Stomach (tissue), 19 donors: ENCODE measurements around the gene RPL27. TPM values are rescaled to one million over a fixed set of nuclear protein-coding genes. Genes with fewer than 3 reads are reported as not detected.
A peak's percentile ranks its signal among the peaks of the same experiment; 100 is the strongest.

ENCODE experiments used
- DNase-seq, 2 donors: peaks; one replicate each; pipeline versions ENCODE4 v3.0.0 to v3.0.0-alpha.2; 2013 to 2019
- H3K27ac ChIP-seq, 5 donors: fragments of 200-600 bp in 4 of 5; sonication (generic) in 4 of 5; one replicate each; pipeline ENCODE4 v1.5.1; 2013 to 2019; ENCODE audit warnings: mild to moderate bottlenecking in 1 of 5, moderate library complexity in 1 of 5
- H3K27me3 ChIP-seq, 3 donors: fragments of 200-600 bp; sonication (generic); one replicate each; pipeline ENCODE4 v1.5.1; 2017 to 2019; ENCODE audit warnings: mixed run types in 1 of 3
- H3K36me3 ChIP-seq, 4 donors: fragments of 200-600 bp; sonication (generic); 1 replicate in 3 of 4; 2 replicates in 1 of 4; pipeline ENCODE4 v1.5.1; 2016 to 2019
- H3K4me1 ChIP-seq, 4 donors: fragments of 200-600 bp; sonication (generic); one replicate each; pipeline ENCODE4 v1.5.1; 2016 to 2019
- H3K4me3 ChIP-seq, 4 donors: fragments of 200-600 bp; sonication (generic) in 3 of 4; one replicate each; pipeline ENCODE4 v1.5.1; 2016 to 2019; ENCODE audit warnings: mild to moderate bottlenecking in 1 of 4
- H3K9me3 ChIP-seq, 4 donors: fragments of 200-600 bp; sonication (generic); one replicate each; pipeline ENCODE4 v1.5.1; 2016 to 2019
- EP300 ChIP-seq: sonication (generic); formaldehyde crosslinking; IDR thresholded peaks from one replicate; pipeline ENCODE4 v1.6.1; 2017; ENCODE audit warnings: antibody characterized with exemption
- POLR2A ChIP-seq, 4 donors: fragments of 450-650 bp; IDR thresholded peaks; one replicate each; pipeline ENCODE4 v1.6.1; 2016; ENCODE audit warnings: antibody characterized with exemption in 4 of 4, control low read depth in 2 of 4, mild to moderate bottlenecking in 1 of 4, moderate library complexity in 1 of 4
- POLR2AphosphoS5 ChIP-seq, 3 donors: sonication (generic); formaldehyde crosslinking; IDR thresholded peaks; one replicate each; pipeline ENCODE4 v1.6.1; 2016; ENCODE audit warnings: antibody characterized with exemption in 3 of 3
- WGBS, 5 donors: extraction: QIAGEN DNeasy Blood & Tissue Kit in 3 of 5; methylation state at CpG; one replicate each; pipeline versions ENCODE4 v1.1.5 to v1.1.7; 2013 to 2018; 5-methylcytosine and 5-hydroxymethylcytosine counted together
- intact Hi-C: fragments of 100-400 bp; cut with DNase I; formaldehyde crosslinking; loops from one replicate; pipeline ENCODE4 v1.15.1; 2023; ENCODE audit warnings: low total_unique reads
- long read RNA-seq, 10 donors: transcript quantifications; one replicate each; lab custom pipeline, GENCODE V29; 2026
- polyA plus RNA-seq, 3 donors: library from polyadenylated mRNA; stranded (reverse); fragments of 200-250 nt; gene quantifications; one replicate each; pipeline ENCODE4 v1.2.3, GENCODE V29; 2013
- total RNA-seq, 5 donors: library from RNA; depleted of rRNA; stranded (reverse); fragments of >200 nt; gene quantifications; one replicate each; pipeline versions ENCODE4 v1.1.0 to v1.2.3, GENCODE V29; 2014 to 2016
- TF ChIP-seq, protein P1 (sequence below), 7 experiments: fragments of 450-650 bp in 4 of 7; fragments of 200-600 bp in 3 of 7; sonication (generic) in 3 of 7; IDR thresholded peaks; one replicate each; pipeline ENCODE4 v1.5.1; 2016 to 2019; ENCODE audit warnings: antibody characterized with exemption in 7 of 7, control low read depth in 2 of 7, mild to moderate bottlenecking in 1 of 7
- donor health status: healthy with polysubstance abuse.
- donor health status: Bipolar disorder and iron deficiency.
- donor health status: healthy.

RPL27 gene
- total RNA-seq, result 1,000 to 10,000 TPM in 3 of 5 donors, 100 to 1,000 TPM in 2; 251 to 1,639 (median 1,099) TPM
- polyA plus RNA-seq, result 1,000 to 10,000 TPM; 2,693 to 4,199 (median 4,058) TPM
- long read RNA-seq, donor 1, transcript RPL27-206 (4 exons, 730 nt), result minor isoform, 152 of 432 reads
- long read RNA-seq, donor 1, transcript RPL27-208 (3 exons, 1,872 nt), result minor isoform, 39 of 432 reads
- long read RNA-seq, donor 1, transcript RPL27-201 (5 exons, 505 nt), result major isoform, 219 of 432 reads
- long read RNA-seq, donor 1, partial matches to known transcripts, result 19 of 432 reads
- long read RNA-seq, donor 1, other reads (novel, unspliced or antisense), result 0 of 432 reads
- long read RNA-seq, donor 2, transcript RPL27-208 (3 exons, 1,872 nt), result minor isoform, 32 of 504 reads
- long read RNA-seq, donor 2, transcript RPL27-201 (5 exons, 505 nt), result major isoform, 242 of 504 reads
- long read RNA-seq, donor 2, transcript RPL27-206 (4 exons, 730 nt), result minor isoform, 199 of 504 reads
- long read RNA-seq, donor 2, partial matches to known transcripts, result 29 of 504 reads
- long read RNA-seq, donor 2, other reads (novel, unspliced or antisense), result 0 of 504 reads
- long read RNA-seq, donor 3, transcript RPL27-206 (4 exons, 730 nt), result major isoform, 442 of 1,055 reads
- long read RNA-seq, donor 3, transcript RPL27-208 (3 exons, 1,872 nt), result minor isoform, 77 of 1,055 reads
- long read RNA-seq, donor 3, transcript RPL27-201 (5 exons, 505 nt), result minor isoform, 417 of 1,055 reads
- long read RNA-seq, donor 3, partial matches to known transcripts, result 114 of 1,055 reads
- long read RNA-seq, donor 3, other reads (novel, unspliced or antisense), result 0 of 1,055 reads
- long read RNA-seq, donor 4, transcript RPL27-201 (5 exons, 505 nt), result major isoform, 62 of 129 reads
- long read RNA-seq, donor 4, transcript RPL27-206 (4 exons, 730 nt), result minor isoform, 57 of 129 reads
- long read RNA-seq, donor 4, transcript RPL27-208 (3 exons, 1,872 nt), result minor isoform, 10 of 129 reads
- long read RNA-seq, donor 4, partial matches to known transcripts, result 0 of 129 reads
- long read RNA-seq, donor 4, other reads (novel, unspliced or antisense), result 0 of 129 reads
- long read RNA-seq, donor 5, transcript RPL27-206 (4 exons, 730 nt), result minor isoform, 471 of 1,184 reads
- long read RNA-seq, donor 5, transcript RPL27-204 (4 exons, 318 nt), result minor isoform, 5 of 1,184 reads
- long read RNA-seq, donor 5, transcript RPL27-208 (3 exons, 1,872 nt), result minor isoform, 65 of 1,184 reads
- long read RNA-seq, donor 5, transcript RPL27-201 (5 exons, 505 nt), result major isoform, 539 of 1,184 reads
- long read RNA-seq, donor 5, partial matches to known transcripts, result 103 of 1,184 reads
- long read RNA-seq, donor 5, other reads (novel, unspliced or antisense), result 0 of 1,184 reads
- long read RNA-seq, donor 6, transcript RPL27-204 (4 exons, 318 nt), result minor isoform, 7 of 1,740 reads
- long read RNA-seq, donor 6, transcript RPL27-208 (3 exons, 1,872 nt), result minor isoform, 101 of 1,740 reads
- long read RNA-seq, donor 6, transcript RPL27-201 (5 exons, 505 nt), result major isoform, 914 of 1,740 reads
- long read RNA-seq, donor 6, transcript RPL27-206 (4 exons, 730 nt), result minor isoform, 579 of 1,740 reads
- long read RNA-seq, donor 6, partial matches to known transcripts, result 131 of 1,740 reads
- long read RNA-seq, donor 6, other reads (novel, unspliced or antisense), result 7 of 1,740 reads
- long read RNA-seq, donor 7, transcript RPL27-206 (4 exons, 730 nt), result minor isoform, 735 of 1,840 reads
- long read RNA-seq, donor 7, transcript RPL27-201 (5 exons, 505 nt), result major isoform, 787 of 1,840 reads
- long read RNA-seq, donor 7, transcript RPL27-204 (4 exons, 318 nt), result minor isoform, 11 of 1,840 reads
- long read RNA-seq, donor 7, transcript RPL27-208 (3 exons, 1,872 nt), result minor isoform, 164 of 1,840 reads
- long read RNA-seq, donor 7, partial matches to known transcripts, result 137 of 1,840 reads
- long read RNA-seq, donor 7, other reads (novel, unspliced or antisense), result 5 of 1,840 reads
- long read RNA-seq, donor 8, transcript RPL27-201 (5 exons, 505 nt), result minor isoform, 684 of 1,624 reads
- long read RNA-seq, donor 8, transcript RPL27-206 (4 exons, 730 nt), result major isoform, 706 of 1,624 reads
- long read RNA-seq, donor 8, transcript RPL27-208 (3 exons, 1,872 nt), result minor isoform, 113 of 1,624 reads
- long read RNA-seq, donor 8, partial matches to known transcripts, result 117 of 1,624 reads
- long read RNA-seq, donor 8, other reads (novel, unspliced or antisense), result 0 of 1,624 reads
- long read RNA-seq, donor 9, transcript RPL27-206 (4 exons, 730 nt), result minor isoform, 587 of 1,626 reads
- long read RNA-seq, donor 9, transcript RPL27-204 (4 exons, 318 nt), result minor isoform, 7 of 1,626 reads
- long read RNA-seq, donor 9, transcript RPL27-208 (3 exons, 1,872 nt), result minor isoform, 167 of 1,626 reads
- long read RNA-seq, donor 9, transcript RPL27-201 (5 exons, 505 nt), result major isoform, 625 of 1,626 reads
- long read RNA-seq, donor 9, partial matches to known transcripts, result 232 of 1,626 reads
- long read RNA-seq, donor 9, other reads (novel, unspliced or antisense), result 5 of 1,626 reads
- long read RNA-seq, donor 10, transcript RPL27-208 (3 exons, 1,872 nt), result minor isoform, 31 of 645 reads
- long read RNA-seq, donor 10, transcript RPL27-201 (5 exons, 505 nt), result major isoform, 283 of 645 reads
- long read RNA-seq, donor 10, transcript RPL27-206 (4 exons, 730 nt), result minor isoform, 269 of 645 reads
- long read RNA-seq, donor 10, partial matches to known transcripts, result 60 of 645 reads
- long read RNA-seq, donor 10, other reads (novel, unspliced or antisense), result 0 of 645 reads

DNA sequence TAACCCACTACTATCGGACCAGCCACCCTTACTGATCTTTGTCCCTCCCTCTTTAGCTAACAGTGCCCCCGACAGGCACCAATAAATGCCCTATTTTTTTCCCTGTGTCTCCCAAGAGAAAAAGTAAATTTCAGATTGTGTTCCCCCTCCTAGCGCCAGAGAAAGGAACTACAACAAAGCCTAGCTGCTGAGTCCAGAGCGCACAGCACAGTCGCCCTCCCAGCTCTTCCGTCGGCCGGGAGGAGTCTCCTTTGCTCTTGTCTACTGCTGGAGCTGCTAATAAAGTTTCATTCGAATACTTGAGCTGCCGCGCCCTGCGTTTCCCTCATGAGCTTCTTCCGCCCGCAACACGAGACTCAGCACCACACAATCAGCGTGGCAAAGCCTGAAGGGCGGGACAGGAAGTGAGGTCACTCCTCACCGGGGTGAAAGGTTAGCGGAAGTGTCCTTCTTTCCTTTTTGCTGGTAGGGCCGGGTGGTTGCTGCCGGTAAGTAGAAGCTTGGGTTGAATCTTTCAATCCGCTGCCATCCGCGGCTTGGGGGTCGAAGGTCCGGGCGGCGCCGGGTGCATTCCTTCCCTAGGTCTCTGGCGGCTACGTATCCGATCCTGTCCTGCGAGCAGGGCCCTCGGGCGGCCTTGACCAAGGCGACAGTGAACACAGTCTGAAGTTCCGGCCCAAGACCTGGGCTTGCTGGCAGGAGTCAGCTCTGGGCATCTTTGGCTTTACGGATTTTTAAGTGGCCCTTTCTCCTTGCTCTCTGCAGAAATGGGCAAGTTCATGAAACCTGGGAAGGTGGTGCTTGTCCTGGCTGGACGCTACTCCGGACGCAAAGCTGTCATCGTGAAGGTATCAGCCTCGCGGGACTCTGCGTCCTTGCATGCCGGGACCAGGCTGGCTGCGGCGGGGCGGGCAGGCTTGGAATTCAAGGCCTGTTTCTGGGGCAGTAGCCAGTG lies at the start of gene RPL27:
Gene RPL27, plus strand, starts transcription at position 436 of the 955 bp plus-strand sequence. Its CDS starts 332 bp downstream, at position 768.
- 0 to 1% (median 0%) methylated on average over 40 to 49 of the region's 49 CpGs for WGBS, 5 donors
- Histone ChIP-seq H3K27ac (peak within 1 kb of the TSS; percentile 83 to 95 (median 92)), H3K9me3 (no peaks in the 10 kb centered on the region), H3K27me3 (no peaks in the 10 kb centered on the region), H3K36me3 (peaks cover 34 to 62% (median 55%) of the 10 kb centered on the region in 4 donors), H3K4me1 (peaks cover 26 to 47% (median 30%) of the 10 kb centered on the region in 4 donors), H3K4me3 (peak within 1 kb of the TSS; percentile 62 to 80 (median 73))
- intact Hi-C loops, result no loop called here
- DNase-seq, result peak; percentile 99 to 100
- TF ChIP-seq EP300, result no peak
- TF ChIP-seq POLR2AphosphoS5 (IDR thresholded peaks at IDR 0.05), result peak; percentile 86 to 99 (median 91)
- TF ChIP-seq POLR2A (IDR thresholded peaks at IDR 0.05), result peak in 1 of 4 donors; percentile 43
- TF ChIP-seq, protein P1, sequence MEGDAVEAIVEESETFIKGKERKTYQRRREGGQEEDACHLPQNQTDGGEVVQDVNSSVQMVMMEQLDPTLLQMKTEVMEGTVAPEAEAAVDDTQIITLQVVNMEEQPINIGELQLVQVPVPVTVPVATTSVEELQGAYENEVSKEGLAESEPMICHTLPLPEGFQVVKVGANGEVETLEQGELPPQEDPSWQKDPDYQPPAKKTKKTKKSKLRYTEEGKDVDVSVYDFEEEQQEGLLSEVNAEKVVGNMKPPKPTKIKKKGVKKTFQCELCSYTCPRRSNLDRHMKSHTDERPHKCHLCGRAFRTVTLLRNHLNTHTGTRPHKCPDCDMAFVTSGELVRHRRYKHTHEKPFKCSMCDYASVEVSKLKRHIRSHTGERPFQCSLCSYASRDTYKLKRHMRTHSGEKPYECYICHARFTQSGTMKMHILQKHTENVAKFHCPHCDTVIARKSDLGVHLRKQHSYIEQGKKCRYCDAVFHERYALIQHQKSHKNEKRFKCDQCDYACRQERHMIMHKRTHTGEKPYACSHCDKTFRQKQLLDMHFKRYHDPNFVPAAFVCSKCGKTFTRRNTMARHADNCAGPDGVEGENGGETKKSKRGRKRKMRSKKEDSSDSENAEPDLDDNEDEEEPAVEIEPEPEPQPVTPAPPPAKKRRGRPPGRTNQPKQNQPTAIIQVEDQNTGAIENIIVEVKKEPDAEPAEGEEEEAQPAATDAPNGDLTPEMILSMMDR (IDR thresholded peaks at IDR 0.05), result peak in 6 of 7 experiments; percentile 79 to 98 (median 92)

DNA sequence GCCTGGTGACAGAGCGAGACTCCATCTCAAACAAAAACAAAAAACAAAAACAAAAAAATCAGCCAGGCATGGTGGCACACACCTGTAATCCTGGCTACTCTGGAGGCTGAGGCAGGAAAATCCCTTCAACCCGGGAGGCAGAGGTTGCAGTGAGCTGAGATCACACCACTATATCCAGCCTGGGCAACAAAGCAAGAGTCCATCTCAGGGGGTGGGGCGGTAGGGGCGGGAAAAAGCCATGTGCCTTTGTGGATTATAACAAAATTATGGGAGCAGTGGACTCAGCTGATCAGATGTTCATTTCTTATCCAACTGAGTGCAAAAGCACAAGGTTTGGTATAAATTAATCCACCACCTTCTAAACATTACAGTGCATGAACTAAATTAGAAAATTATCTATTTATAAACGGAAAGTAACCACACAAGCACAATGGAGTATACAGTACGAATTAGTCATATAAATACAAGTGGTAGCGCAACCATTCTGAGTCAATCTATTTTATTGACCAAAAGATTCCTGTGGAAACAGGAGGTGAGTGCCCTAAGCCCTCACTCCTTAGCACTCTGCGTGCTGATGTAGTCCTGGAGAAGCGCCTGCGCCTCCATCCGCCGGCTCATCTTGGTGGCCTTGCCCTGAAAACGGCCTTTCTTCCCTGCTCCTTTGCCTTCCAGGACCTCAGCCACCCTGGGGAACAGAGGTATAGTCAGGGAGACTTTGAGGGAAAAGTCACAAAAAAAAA lies 48.0 kb upstream of the RPL27 start:
- intact Hi-C loops, result loop anchor here (10.0 kb wide), 1 partner anchor 245 kb away; no protein-coding TSS in a partner anchor
- Histone ChIP-seq H3K27ac (no peak overlapping the region), H3K27me3 (no peaks in the 10 kb centered on the region), H3K36me3 (peaks cover 44 to 75% (median 73%) of the 10 kb centered on the region in 4 donors), H3K9me3 (no peaks in the 10 kb centered on the region), H3K4me3 (no peak overlapping the region), H3K4me1 (peaks cover 0 to 22% (median 6%) of the 10 kb centered on the region in 4 donors)
- DNase-seq, result no peak
- WGBS, 5 donors, result 85 to 93% (median 88%) methylated on average over 13 of the region's 13 CpGs
- TF ChIP-seq EP300 (no peak), POLR2AphosphoS5 (IDR thresholded peaks at IDR 0.05) (no peak), POLR2A (IDR thresholded peaks at IDR 0.05) (no peak)
- TF ChIP-seq, protein P1 (IDR thresholded peaks at IDR 0.05), result no peak
